ENCODE measurements around the gene GUK1. TPM values are rescaled to one million over a fixed set of nuclear protein-coding genes. Genes with fewer than 3 reads are reported as not detected.

The GUK1 gene
- total RNA-seq, 1 donor from 2014 or later, result 299 TPM

DNA sequence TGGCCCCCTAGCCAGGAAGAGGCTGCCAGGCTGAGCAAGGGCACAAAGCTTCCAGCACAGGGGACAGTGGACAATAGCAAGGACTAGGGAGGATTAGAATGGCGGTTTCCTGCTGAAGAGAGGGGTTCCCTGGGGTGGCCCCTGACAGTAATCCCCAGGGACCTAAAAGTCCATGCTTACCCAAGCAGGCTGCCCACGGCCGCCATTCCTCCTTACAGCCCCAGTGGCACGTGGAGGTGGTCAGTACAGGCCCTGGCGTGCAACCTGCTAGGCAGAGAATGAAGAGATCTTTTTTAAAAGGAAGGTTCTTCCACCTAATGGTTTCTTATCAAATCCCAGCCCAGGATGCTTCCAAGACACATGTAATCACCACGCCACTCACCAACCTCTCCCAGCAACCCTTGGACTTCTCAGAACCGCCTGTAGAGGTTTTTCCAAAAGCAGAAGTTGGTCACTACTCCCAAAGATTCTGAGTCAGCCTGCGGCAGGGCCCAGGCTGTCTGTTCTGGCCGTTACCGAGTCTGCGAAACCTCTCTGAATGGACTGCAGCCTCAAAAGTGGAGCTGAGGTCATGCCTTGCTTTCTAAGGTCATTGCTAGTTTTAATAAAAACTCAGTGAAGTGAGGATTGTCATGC is 31.9 kb upstream of the GUK1 start:
- no peak for DNase-seq (ENCODE audit: extremely low spot score in 2 of 2)
- H3K4me3 ChIP-seq, result peak overlapping the region; percentile 86 to 87
- H3K36me3 ChIP-seq, result peaks cover 0 to 11% of the 10 kb centered on the region in 2 donors
- H3K4me1 ChIP-seq, result peaks cover 36% of the 10 kb centered on the region
- intact Hi-C loops (cut with DNase I), result no loop called here
- no peak for TF ChIP-seq POLR2A (IDR thresholded peaks at IDR 0.05)
- no peak for TF ChIP-seq POLR2AphosphoS5 (IDR thresholded peaks at IDR 0.05; ENCODE audit: insufficient read depth in 1 of 2, low read depth in 1 of 2)
- TF ChIP-seq, protein P1, sequence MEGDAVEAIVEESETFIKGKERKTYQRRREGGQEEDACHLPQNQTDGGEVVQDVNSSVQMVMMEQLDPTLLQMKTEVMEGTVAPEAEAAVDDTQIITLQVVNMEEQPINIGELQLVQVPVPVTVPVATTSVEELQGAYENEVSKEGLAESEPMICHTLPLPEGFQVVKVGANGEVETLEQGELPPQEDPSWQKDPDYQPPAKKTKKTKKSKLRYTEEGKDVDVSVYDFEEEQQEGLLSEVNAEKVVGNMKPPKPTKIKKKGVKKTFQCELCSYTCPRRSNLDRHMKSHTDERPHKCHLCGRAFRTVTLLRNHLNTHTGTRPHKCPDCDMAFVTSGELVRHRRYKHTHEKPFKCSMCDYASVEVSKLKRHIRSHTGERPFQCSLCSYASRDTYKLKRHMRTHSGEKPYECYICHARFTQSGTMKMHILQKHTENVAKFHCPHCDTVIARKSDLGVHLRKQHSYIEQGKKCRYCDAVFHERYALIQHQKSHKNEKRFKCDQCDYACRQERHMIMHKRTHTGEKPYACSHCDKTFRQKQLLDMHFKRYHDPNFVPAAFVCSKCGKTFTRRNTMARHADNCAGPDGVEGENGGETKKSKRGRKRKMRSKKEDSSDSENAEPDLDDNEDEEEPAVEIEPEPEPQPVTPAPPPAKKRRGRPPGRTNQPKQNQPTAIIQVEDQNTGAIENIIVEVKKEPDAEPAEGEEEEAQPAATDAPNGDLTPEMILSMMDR (IDR thresholded peaks at IDR 0.05), result no peak
- H3K9me3 ChIP-seq, result no peaks in the 10 kb centered on the region
- H3K27me3 ChIP-seq, result no peaks in the 10 kb centered on the region
- H3K27ac ChIP-seq, result peak overlapping the region; percentile 94

DNA sequence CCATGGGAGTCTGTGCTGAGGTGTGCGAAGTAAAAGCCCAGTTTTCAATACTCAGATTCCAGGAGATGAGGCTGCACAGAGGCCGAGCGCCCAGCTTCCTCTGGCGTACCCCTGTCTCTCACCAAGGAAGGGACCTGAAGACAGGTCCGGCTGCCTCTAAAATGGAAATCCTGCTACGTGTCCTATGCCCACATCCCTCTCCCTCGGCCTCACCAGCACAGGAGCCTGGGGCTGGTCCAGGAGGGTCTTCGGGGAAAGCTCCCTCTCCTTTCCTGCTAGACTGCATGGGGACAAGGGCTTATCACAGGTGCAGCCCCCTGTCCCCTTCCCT is 31.4 kb upstream of the GUK1 start:
- H3K27ac ChIP-seq, result peak overlapping the region; percentile 94
- no peaks in the 10 kb centered on the region for H3K9me3 ChIP-seq
- intact Hi-C loops (cut with DNase I), result no loop called here
- TF ChIP-seq, protein P1 (IDR thresholded peaks at IDR 0.05), result no peak
- TF ChIP-seq POLR2AphosphoS5 (IDR thresholded peaks at IDR 0.05; ENCODE audit: insufficient read depth in 1 of 2, low read depth in 1 of 2) (no peak), POLR2A (IDR thresholded peaks at IDR 0.05) (no peak)
- DNase-seq (ENCODE audit: extremely low spot score in 2 of 2), result no peak
- H3K27me3 ChIP-seq, result no peaks in the 10 kb centered on the region
- H3K4me3 ChIP-seq, result peak overlapping the region; percentile 86 to 87
- peaks cover 0 to 11% of the 10 kb centered on the region in 2 donors for H3K36me3 ChIP-seq
- H3K4me1 ChIP-seq, result peaks cover 33% of the 10 kb centered on the region

DNA sequence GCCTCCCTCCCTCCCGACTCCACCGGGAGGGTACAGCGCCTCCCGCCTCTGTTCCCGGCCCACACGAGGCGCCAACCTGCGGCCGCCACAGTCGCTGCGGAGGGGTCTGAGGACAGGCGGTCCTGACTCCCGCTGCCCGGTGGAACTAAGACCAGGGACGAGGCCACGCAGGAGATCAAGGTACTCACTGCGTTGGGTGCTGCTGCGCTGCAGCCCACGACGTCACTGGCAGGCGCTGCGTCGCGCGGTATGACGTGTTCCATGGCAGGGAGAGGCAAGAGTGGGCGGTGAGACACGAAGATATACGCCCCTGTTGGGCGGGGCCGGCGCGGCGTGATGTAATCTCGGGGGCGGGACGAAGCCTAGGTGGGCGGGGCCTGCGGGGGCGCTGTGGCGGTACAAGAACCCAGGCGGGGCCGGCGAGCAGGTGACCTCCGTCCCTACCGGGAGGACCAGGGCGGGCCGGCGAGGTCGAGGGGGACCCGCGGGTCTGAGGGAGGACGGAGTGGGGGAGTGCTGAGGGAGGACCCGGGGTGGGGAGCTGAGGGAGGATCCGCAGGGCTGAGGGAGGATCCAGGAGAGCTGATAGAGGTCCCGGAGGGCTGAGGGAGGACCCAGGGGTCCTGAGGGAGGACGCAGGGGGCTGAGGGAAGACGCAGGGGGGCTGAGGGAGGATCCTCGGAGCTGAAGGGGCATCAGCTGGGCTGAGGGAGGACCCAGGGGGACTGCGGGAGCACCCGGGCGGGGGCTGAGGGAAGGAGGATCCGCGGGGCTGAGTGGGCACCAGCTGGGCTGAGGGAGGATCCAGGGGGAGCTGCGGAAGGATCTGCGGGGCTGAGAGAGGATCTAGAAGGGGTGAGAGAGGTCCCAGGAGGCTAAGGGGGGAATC is 30.8 kb upstream of the GUK1 start, which contains the start of gene MRPL55:
MRPL55 (minus strand) TSS at position 227 of the 889 bp plus-strand sequence. CDS start 1,039 bp downstream, outside the sequence.
- peak in 1 of 2 donors; percentile 99 for DNase-seq (ENCODE audit: extremely low spot score in 2 of 2)
- Histone ChIP-seq H3K4me1 (peaks cover 27% of the 10 kb centered on the region), H3K9me3 (no peaks in the 10 kb centered on the region), H3K36me3 (peaks cover 0 to 11% of the 10 kb centered on the region in 2 donors), H3K27me3 (no peaks in the 10 kb centered on the region), H3K4me3 (peak within 1 kb of the TSS; percentile 86 to 87), H3K27ac (peak within 1 kb of the TSS; percentile 94)
- TF ChIP-seq POLR2AphosphoS5 (IDR thresholded peaks at IDR 0.05; ENCODE audit: insufficient read depth in 1 of 2, low read depth in 1 of 2) (peak; percentile 99 to 100), POLR2A (IDR thresholded peaks at IDR 0.05) (peak; percentile 37 to 89)
- TF ChIP-seq, protein P1 (IDR thresholded peaks at IDR 0.05), result no peak
- intact Hi-C loops (cut with DNase I), result no loop called here

DNA sequence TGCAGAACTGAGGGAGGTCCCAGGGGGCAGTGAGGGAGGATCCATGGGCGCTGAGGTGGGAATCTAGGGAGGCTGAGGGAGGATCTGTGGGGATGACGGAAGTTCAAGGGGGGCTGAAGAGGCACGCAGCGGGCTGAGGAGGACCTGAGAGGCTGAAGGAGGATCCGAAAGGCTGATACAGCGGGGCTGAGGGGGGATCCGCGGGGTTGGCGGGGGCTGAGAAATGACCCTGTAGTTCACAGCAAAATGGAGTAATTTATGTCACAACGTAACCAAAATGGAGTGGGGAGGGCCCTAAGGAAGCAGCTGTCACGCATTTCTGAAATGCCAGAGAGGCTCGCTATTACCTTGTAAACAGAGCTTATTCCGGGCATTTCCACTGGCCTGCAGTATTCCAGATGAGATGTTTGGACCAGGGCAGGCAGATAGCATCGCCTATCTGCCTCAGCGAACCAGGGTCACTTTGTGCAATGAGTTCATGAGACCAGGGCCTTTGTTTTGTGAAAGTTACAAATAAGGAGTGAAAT is 30.1 kb upstream of the GUK1 start:
- Histone ChIP-seq H3K36me3 (peaks cover 0 to 11% of the 10 kb centered on the region in 2 donors), H3K27me3 (no peaks in the 10 kb centered on the region), H3K4me1 (peaks cover 24% of the 10 kb centered on the region), H3K4me3 (peak overlapping the region; percentile 86 to 87), H3K9me3 (no peaks in the 10 kb centered on the region), H3K27ac (peak overlapping the region; percentile 94)
- no peak for DNase-seq (ENCODE audit: extremely low spot score in 2 of 2)
- intact Hi-C loops (cut with DNase I), result no loop called here
- no peak for TF ChIP-seq POLR2AphosphoS5 (IDR thresholded peaks at IDR 0.05; ENCODE audit: insufficient read depth in 1 of 2, low read depth in 1 of 2)
- TF ChIP-seq POLR2A (IDR thresholded peaks at IDR 0.05), result no peak
- TF ChIP-seq, protein P1 (IDR thresholded peaks at IDR 0.05), result no peak

Data from vagina (tissue), 2 donors.